SK-N-SH (cell line): ENCODE results near the gene PCDHGA5. TPM values are rescaled to one million over a fixed set of nuclear protein-coding genes. Genes with fewer than 3 reads are reported as not detected.

Source experiments
- CTCF ChIA-PET: fragments of 300-600, 350-600 bp; formaldehyde crosslinking; extraction: SDS; loops from one replicate; lab custom pipeline; 2021; lab: Yijun Ruan, JAX
- POLR2A ChIA-PET: fragments of 350-600 bp; sonication (Branson Sonifier 250); formaldehyde crosslinking; extraction: SDS; loops from one replicate; lab custom pipeline; 2020; ENCODE audit warnings: antibody characterized with exemption, inconsistent platforms; lab: Yijun Ruan, JAX
- DNase-seq: peaks from one replicate; pipeline ENCODE4 v3.0.0; 2012
- H2AFZ ChIP-seq: fragments of 200-600 bp; sonication (generic); 2 replicates; pipeline ENCODE4 v1.8.1; 2016; ENCODE audit warnings: antibody characterized with exemption, mild to moderate bottlenecking, low read depth
- H3F3A ChIP-seq: fragments of 200-600 bp; sonication (generic); replicated peaks from 2 replicates; pipeline ENCODE3; 2016; ENCODE audit warnings: antibody characterized with exemption, mild to moderate bottlenecking; ENCODE audit not compliant: insufficient read depth
- H3K27ac ChIP-seq, 2 experiments: fragments of 200-500 bp in 1 of 2; fragments of 200-600 bp in 1 of 2; sonication (Bioruptor generic) in 1 of 2; sonication (generic), shearing (Covaris generic) in 1 of 2; 2 replicates each; pipeline versions ENCODE4 v1.5.1 to v1.6.1; 2014 to 2016; ENCODE audit warnings: low read depth in 2 of 2, inconsistent platforms in 1 of 2, low read length in 1 of 2, mild to moderate bottlenecking in 1 of 2, mixed read lengths in 1 of 2
- H3K27me3 ChIP-seq: fragments of 200-600 bp; sonication (generic), shearing (Covaris generic); 2 replicates; pipeline ENCODE4 v1.6.1; 2016; ENCODE audit warnings: mixed run types; ENCODE audit not compliant: insufficient read depth
- H3K36me3 ChIP-seq, 2 experiments: fragments of 200-500 bp in 1 of 2; fragments of 200-600 bp in 1 of 2; sonication (Bioruptor generic) in 1 of 2; sonication (generic) in 1 of 2; replicated peaks in 1 of 2; 2 replicates each; pipeline versions ENCODE3 to v1.5.1; 2014 to 2016; ENCODE audit warnings: low read length in 1 of 2, mild to moderate bottlenecking in 1 of 2; ENCODE audit not compliant: insufficient read depth in 2 of 2, control insufficient read depth in 1 of 2
- H3K4me1 ChIP-seq, 2 experiments: fragments of 200-500 bp in 1 of 2; fragments of 200-600 bp in 1 of 2; sonication (Bioruptor generic) in 1 of 2; sonication (generic), shearing (Covaris generic) in 1 of 2; 2 replicates each; pipeline versions ENCODE4 v1.5.1 to v1.6.1; 2014 to 2016; ENCODE audit warnings: low read depth in 1 of 2, low read length in 1 of 2, mixed run types in 1 of 2; ENCODE audit not compliant: insufficient read depth in 2 of 2, control insufficient read depth in 1 of 2
- H3K4me2 ChIP-seq: fragments of 200-600 bp; sonication (generic), shearing (Covaris generic); 2 replicates; pipeline ENCODE4 v1.6.1; 2017; ENCODE audit warnings: mixed run types
- H3K4me3 ChIP-seq, 2 experiments: fragments of 200-500 bp in 1 of 2; fragments of 200-600 bp in 1 of 2; sonication (Bioruptor generic) in 1 of 2; sonication (generic), shearing (Covaris generic) in 1 of 2; 2 replicates each; pipeline versions ENCODE4 v1.5.1 to v1.8.1; 2014 to 2016; ENCODE audit warnings: low read depth in 2 of 2, inconsistent platforms in 1 of 2, low read length in 1 of 2, mild to moderate bottlenecking in 1 of 2, mixed read lengths in 1 of 2, moderate library complexity in 1 of 2
- H3K79me2 ChIP-seq: fragments of 200-600 bp; sonication (generic); 2 replicates; pipeline ENCODE4 v1.8.1; 2017; ENCODE audit warnings: mild to moderate bottlenecking; ENCODE audit not compliant: insufficient read depth
- H3K9ac ChIP-seq: fragments of 200-600 bp; sonication (generic); 2 replicates; pipeline ENCODE4 v1.6.1; 2017; ENCODE audit warnings: mixed run types
- H3K9me2 ChIP-seq: fragments of 200-600 bp; sonication (generic); 2 replicates; pipeline ENCODE4 v1.6.1; 2017; ENCODE audit warnings: mixed run types
- H3K9me3 ChIP-seq: fragments of 200-600 bp; sonication (generic); 2 replicates; pipeline ENCODE4 v1.6.1; 2017; ENCODE audit warnings: mixed run types, mild to moderate bottlenecking, moderate library complexity
- H4K20me1 ChIP-seq: fragments of 200-600 bp; sonication (generic); 2 replicates; pipeline ENCODE4 v1.6.1; 2017; ENCODE audit warnings: mild to moderate bottlenecking, mixed run types; ENCODE audit not compliant: insufficient read depth
- ELF1 ChIP-seq: IDR thresholded peaks from 2 replicates; pipeline ENCODE4 v1.4.0; 2012
- EP300 ChIP-seq, 2 experiments: IDR thresholded peaks; 2 replicates each; pipeline versions ENCODE4 v1.4.0 to v1.6.1; 2012; ENCODE audit warnings: borderline replicate concordance in 1 of 2, low read depth in 1 of 2, low read length in 1 of 2
- FOXJ3 ChIP-seq: sonication (generic); formaldehyde crosslinking; IDR thresholded peaks from 2 replicates; pipeline ENCODE4 v1.5.1; 2020; ENCODE audit warnings: mild to moderate bottlenecking, missing genetic modification reagents
- GABPA ChIP-seq: IDR thresholded peaks from 2 replicates; pipeline ENCODE4 v1.4.0; 2012; ENCODE audit warnings: low read depth, mild to moderate bottlenecking
- GATA2 ChIP-seq: sonication (generic); formaldehyde crosslinking; IDR thresholded peaks from 2 replicates; pipeline ENCODE4 v1.5.0; 2020; ENCODE audit warnings: mild to moderate bottlenecking, missing genetic modification reagents
- MXI1 ChIP-seq: IDR thresholded peaks from 2 replicates; pipeline ENCODE4 v1.6.1; 2012; ENCODE audit warnings: mild to moderate bottlenecking, low read depth, low read length, improper control_type of control experiment
- NFIC ChIP-seq: IDR thresholded peaks from 2 replicates; pipeline ENCODE4 v1.4.0; 2012; ENCODE audit warnings: borderline replicate concordance
- POLR2AphosphoS5 ChIP-seq: IDR thresholded peaks from 2 replicates; pipeline ENCODE4 v1.6.1; 2012; ENCODE audit warnings: low read depth, low read length
- SMC3 ChIP-seq: IDR thresholded peaks from 2 replicates; pipeline ENCODE4 v1.6.1; 2012; ENCODE audit warnings: low read depth, low read length, improper control_type of control experiment
- TAF1 ChIP-seq: IDR thresholded peaks from 2 replicates; pipeline ENCODE4 v1.6.1; 2012; ENCODE audit warnings: low read depth, mild to moderate bottlenecking, low read length, moderate library complexity, borderline replicate concordance
- YY1 ChIP-seq: IDR thresholded peaks from 2 replicates; pipeline ENCODE4 v1.4.0; 2012; ENCODE audit warnings: low read depth, mild to moderate bottlenecking
- WGBS: methylation state at CpG from one replicate; pipeline ENCODE4 v1.1.6; 2017; ENCODE audit warnings: low lambda C conversion rate; 5-methylcytosine and 5-hydroxymethylcytosine counted together
- polyA plus RNA-seq, 3 experiments: library from polyadenylated mRNA; depleted of rRNA; stranded (reverse); fragments of >200 nt; gene quantifications; 2 replicates each; pipeline ENCODE4 v1.2.3, GENCODE V29; 2012
- TF ChIP-seq, protein P1 (sequence below): IDR thresholded peaks from 2 replicates; pipeline ENCODE4 v1.6.1; 2012; ENCODE audit warnings: mild to moderate bottlenecking, low read depth, low read length, moderate library complexity
- TF ChIP-seq, protein P2 (sequence below): IDR thresholded peaks from 2 replicates; pipeline ENCODE4 v1.4.0; 2012; ENCODE audit warnings: low read depth
- TF ChIP-seq, protein P3 (sequence below): fragments of 150-350 bp; IDR thresholded peaks from 2 replicates; pipeline ENCODE4 v1.6.1; 2017; ENCODE audit warnings: antibody characterized with exemption, low read length, low read depth, borderline replicate concordance
- TF ChIP-seq, protein P4 (sequence below): IDR thresholded peaks from 2 replicates; pipeline ENCODE4 v1.4.0; 2012; ENCODE audit warnings: low read depth, borderline replicate concordance
- TF ChIP-seq, protein P5 (sequence below): fragments of 150-350 bp; IDR thresholded peaks from 2 replicates; pipeline ENCODE4 v1.6.1; 2016; ENCODE audit warnings: mild to moderate bottlenecking, low read depth, low read length

Gene PCDHGA5
- polyA plus RNA-seq, 1 of the 3 experiments (the other 2 are of a cell fraction), result 0.71 TPM

- Histone ChIP-seq H3K4me3 (peak overlapping the region in 1 of 2 experiments; percentile 12; a peak in 1 of 4 replicates), H3K9ac (no peak overlapping the region), H3K9me2 (no peaks in the 10 kb centered on the region), H3K79me2 (no peaks in the 10 kb centered on the region), H3K9me3 (peaks cover 7% of the 10 kb centered on the region; the same call in 1 of the 2 replicates), H3K4me2 (no peak overlapping the region), H3K36me3 (peaks cover 0 to 12% of the 10 kb centered on the region in 2 experiments), H3K27ac (no peak overlapping the region), H4K20me1 (no peaks in the 10 kb centered on the region), H2AFZ (no peak overlapping the region), H3F3A (no peaks in the 10 kb centered on the region), H3K27me3 (no peaks in the 10 kb centered on the region), H3K4me1 (no peaks in the 10 kb centered on the region)
- POLR2A ChIA-PET, result no interaction called here
- WGBS, result 77% methylated on average over 44 of the region's 46 CpGs
- DNase-seq, result no peak
- CTCF ChIA-PET, result interaction anchor here (0.8 kb wide), 1 partner anchor 197 kb away, joined by 3 read pairs; no protein-coding TSS in a partner anchor
- TF ChIP-seq, protein P1, sequence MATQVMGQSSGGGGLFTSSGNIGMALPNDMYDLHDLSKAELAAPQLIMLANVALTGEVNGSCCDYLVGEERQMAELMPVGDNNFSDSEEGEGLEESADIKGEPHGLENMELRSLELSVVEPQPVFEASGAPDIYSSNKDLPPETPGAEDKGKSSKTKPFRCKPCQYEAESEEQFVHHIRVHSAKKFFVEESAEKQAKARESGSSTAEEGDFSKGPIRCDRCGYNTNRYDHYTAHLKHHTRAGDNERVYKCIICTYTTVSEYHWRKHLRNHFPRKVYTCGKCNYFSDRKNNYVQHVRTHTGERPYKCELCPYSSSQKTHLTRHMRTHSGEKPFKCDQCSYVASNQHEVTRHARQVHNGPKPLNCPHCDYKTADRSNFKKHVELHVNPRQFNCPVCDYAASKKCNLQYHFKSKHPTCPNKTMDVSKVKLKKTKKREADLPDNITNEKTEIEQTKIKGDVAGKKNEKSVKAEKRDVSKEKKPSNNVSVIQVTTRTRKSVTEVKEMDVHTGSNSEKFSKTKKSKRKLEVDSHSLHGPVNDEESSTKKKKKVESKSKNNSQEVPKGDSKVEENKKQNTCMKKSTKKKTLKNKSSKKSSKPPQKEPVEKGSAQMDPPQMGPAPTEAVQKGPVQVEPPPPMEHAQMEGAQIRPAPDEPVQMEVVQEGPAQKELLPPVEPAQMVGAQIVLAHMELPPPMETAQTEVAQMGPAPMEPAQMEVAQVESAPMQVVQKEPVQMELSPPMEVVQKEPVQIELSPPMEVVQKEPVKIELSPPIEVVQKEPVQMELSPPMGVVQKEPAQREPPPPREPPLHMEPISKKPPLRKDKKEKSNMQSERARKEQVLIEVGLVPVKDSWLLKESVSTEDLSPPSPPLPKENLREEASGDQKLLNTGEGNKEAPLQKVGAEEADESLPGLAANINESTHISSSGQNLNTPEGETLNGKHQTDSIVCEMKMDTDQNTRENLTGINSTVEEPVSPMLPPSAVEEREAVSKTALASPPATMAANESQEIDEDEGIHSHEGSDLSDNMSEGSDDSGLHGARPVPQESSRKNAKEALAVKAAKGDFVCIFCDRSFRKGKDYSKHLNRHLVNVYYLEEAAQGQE, result no peak
- TF ChIP-seq GABPA (no peak), ELF1 (no peak), MXI1 (no peak), NFIC (no peak), YY1 (no peak), TAF1 (no peak), GATA2 (no peak), EP300 (IDR thresholded peaks at IDR 0.05; ENCODE audit: borderline replicate concordance in 1 of 2, low read depth in 1 of 2, low read length in 1 of 2) (no peak), POLR2AphosphoS5 (no peak), FOXJ3 (CRISPR knock-in tag) (no peak), SMC3 (no peak)
- TF ChIP-seq, protein P2, sequence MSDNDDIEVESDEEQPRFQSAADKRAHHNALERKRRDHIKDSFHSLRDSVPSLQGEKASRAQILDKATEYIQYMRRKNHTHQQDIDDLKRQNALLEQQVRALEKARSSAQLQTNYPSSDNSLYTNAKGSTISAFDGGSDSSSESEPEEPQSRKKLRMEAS, result no peak
- TF ChIP-seq, protein P3, sequence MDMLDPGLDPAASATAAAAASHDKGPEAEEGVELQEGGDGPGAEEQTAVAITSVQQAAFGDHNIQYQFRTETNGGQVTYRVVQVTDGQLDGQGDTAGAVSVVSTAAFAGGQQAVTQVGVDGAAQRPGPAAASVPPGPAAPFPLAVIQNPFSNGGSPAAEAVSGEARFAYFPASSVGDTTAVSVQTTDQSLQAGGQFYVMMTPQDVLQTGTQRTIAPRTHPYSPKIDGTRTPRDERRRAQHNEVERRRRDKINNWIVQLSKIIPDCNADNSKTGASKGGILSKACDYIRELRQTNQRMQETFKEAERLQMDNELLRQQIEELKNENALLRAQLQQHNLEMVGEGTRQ, result no peak
- TF ChIP-seq, protein P4, sequence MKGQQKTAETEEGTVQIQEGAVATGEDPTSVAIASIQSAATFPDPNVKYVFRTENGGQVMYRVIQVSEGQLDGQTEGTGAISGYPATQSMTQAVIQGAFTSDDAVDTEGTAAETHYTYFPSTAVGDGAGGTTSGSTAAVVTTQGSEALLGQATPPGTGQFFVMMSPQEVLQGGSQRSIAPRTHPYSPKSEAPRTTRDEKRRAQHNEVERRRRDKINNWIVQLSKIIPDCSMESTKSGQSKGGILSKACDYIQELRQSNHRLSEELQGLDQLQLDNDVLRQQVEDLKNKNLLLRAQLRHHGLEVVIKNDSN, result no peak
- TF ChIP-seq, protein P5, sequence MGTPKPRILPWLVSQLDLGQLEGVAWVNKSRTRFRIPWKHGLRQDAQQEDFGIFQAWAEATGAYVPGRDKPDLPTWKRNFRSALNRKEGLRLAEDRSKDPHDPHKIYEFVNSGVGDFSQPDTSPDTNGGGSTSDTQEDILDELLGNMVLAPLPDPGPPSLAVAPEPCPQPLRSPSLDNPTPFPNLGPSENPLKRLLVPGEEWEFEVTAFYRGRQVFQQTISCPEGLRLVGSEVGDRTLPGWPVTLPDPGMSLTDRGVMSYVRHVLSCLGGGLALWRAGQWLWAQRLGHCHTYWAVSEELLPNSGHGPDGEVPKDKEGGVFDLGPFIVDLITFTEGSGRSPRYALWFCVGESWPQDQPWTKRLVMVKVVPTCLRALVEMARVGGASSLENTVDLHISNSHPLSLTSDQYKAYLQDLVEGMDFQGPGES, result no peak
Measured at GRCh38 chr5:141366016-141366896, 2.3 kb downstream of the PCDHGA5 start.
